COLO668 (cell line): ENCODE measurements around the gene SETD6.
"Not testable (repeated sequence)": the region's sequence is repeated elsewhere in the genome, so short reads cannot be mapped to it uniquely, and the experiment has no call there.

Experiments
- DNase-seq: peaks from one replicate; lab custom pipeline; 2025; ENCODE audit not compliant: unreplicated experiment; lab: John Stamatoyannopoulos, UW

The SETD6 gene, protein sequence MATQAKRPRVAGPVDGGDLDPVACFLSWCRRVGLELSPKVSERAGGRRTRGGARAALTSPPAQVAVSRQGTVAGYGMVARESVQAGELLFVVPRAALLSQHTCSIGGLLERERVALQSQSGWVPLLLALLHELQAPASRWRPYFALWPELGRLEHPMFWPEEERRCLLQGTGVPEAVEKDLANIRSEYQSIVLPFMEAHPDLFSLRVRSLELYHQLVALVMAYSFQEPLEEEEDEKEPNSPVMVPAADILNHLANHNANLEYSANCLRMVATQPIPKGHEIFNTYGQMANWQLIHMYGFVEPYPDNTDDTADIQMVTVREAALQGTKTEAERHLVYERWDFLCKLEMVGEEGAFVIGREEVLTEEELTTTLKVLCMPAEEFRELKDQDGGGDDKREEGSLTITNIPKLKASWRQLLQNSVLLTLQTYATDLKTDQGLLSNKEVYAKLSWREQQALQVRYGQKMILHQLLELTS

DNA sequence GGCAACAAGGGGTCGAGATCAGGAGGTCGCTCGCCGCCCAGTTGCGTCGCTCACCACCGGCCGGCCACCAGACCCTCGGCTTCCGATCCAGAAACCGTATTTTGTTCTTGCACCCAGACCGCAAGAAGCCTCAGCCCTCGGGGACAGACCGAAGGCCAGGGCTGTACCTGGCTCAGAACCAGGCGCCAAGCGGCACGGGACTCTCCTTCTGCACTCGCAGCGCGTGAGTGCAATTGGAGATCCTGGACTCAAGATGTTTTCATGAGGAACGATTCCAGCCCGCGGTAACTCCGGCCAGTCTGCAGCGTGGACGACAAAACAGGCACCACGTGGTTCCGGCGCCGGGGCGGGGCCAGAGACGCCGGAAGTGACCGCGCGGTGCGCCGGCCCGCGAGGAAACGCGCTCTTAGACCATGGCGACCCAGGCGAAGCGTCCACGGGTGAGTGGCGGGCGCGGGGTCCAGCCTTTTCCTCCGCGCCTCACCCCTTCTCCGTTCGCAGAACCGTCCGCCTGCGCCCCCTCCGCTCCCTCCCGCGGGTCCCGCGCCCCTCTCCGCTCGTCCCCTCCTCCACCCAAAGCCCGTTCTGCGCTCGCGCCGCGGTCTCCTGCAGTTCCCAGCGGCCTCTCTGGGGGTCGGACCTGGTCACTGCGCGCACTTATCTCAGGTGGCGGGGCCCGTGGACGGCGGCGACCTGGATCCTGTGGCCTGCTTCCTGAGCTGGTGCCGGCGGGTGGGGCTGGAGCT is at the start of gene SETD6:
Gene SETD6, plus strand, starts transcription at position 393 of the 746 bp plus-strand sequence. Its CDS starts 21 bp downstream, at position 414.
- DNase-seq, result peak; percentile 90

DNA sequence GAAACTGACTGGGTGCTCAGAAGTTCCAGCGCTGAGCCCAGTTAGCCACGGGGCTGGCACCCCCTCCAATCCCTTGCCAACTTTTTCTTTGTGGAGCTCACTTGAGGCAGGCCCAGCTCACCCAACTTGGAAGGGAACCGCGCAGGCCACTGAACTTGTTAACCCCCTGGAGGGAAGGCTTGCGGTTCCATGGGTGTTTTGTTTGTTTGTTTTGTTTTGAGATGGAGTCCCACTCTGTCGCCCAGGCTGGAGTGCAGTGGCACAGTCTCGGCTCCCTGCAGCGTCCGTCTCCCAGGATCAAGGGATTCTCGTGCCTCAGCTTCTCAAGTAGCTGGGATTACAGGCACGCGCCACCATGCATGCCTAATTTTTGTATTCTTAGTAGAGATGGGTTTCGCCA is 49.5 kb upstream of the SETD6 start:
- no peak for DNase-seq

GRCh38 chr16:58466396-58466795 is 48.9 kb upstream of the SETD6 start:
- no peak for DNase-seq

GRCh38 chr16:58467905-58468304 is 47.4 kb upstream of the SETD6 start:
- DNase-seq, result no peak

GRCh38 chr16:58471209-58471975 is 43.9 kb upstream of the SETD6 start:
- DNase-seq, result no peak

- no peak for DNase-seq
These were observed 43.1 kb upstream of the SETD6 start for GRCh38 chr16:58472266-58472665.

- DNase-seq, result no peak
These were observed 42.5 kb upstream of the SETD6 start for GRCh38 chr16:58472827-58473226.

DNA sequence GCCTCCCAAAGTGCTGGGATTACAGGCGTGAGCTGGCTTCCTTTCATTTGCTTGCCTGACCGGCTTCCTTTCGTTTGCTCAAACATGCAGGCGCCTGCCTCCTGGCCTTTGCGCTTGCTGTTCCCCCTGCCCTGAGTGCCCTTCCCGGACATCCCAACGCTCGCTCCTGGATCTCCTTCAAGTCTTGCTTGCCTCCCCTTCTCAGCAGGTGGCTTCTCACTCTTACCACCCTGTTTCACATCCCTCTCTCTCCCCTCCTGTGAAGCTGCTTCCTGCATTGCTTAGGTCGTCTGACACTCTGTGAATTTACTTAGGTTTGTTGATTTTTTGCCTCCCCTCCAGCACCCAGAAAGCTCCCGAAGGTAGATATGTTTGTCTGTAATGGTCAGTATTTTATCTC is 41.0 kb upstream of the SETD6 start:
- DNase-seq, result no peak

DNA sequence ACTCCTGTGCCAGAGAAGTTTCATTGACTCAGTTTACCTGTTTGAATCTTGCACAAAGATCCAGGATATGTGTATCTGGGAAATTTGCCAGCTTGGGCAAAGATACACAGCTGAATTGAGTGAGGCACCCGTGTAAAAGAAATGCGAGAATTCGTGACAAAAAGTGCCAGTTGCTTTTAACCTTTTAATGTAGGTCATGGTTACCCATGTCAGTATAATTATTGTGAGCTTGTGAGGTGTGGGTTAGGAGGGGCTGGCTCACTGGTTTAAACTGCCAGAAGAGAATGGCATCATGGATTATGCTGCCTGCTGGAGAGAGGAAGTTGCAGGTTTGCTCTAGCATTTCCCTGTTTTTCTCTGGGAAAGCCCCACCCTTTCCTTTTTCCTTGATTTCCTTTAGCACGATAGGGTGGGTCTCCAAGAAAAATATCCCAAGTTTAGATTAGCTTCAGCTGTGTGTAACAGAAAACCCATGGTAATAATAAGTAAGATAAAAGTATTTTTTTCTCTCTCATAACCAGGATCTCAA is 40.2 kb upstream of the SETD6 start:
- no peak for DNase-seq

DNA sequence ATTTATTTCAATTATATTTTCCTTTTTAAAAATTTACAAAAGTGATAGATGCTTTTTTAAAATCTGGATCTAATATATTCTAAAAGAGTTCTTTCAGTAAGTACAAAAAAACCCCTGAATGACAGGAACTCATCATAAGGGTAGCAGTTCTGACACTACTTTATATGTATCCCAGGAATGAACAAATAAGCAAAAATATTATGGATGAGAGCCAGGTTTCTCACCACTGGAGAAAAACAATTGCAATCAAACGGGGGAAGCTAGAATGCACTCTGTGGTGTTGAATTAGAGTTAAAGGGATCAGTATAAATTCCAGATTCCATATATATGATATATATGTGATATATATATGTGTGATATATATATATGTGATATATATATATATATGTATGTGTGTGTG is 38.5 kb upstream of the SETD6 start:
- DNase-seq, result no peak

GRCh38 chr16:58478427-58478826 is 36.9 kb upstream of the SETD6 start:
- no peak for DNase-seq

DNA sequence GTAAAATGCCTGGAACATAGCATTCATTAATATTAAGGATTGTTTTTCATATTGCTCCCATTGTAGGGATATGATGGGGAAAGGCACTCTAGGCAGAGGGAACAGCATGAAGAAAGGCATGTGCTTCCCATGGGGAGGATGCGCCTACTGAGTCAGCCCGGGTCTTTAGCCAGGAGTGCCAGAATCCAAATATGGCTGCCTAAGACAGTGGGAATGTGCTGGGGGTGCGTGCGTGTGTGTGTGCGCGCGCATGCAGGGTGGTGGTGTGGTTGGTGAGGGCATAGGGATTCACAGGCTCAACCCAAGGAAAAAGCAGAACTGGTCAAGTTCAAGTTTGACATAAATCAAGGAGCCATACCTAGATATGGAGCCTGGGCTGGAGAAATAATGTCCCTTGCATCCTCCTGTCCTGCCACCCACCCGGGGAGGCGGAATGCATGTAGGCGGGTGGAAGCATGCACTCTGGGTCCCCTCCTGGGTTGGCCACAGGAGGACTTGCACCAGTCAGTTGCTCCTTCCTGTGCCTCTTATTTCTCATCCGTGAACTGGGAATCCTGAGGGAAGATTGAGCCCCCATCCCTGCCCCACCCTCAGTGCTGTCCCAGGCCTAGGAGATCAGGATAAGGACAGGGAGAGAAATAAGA is 34.0 kb upstream of the SETD6 start:
- no peak for DNase-seq

- DNase-seq, result no peak
These were observed 33.4 kb upstream of the SETD6 start for GRCh38 chr16:58481931-58482330.

DNA sequence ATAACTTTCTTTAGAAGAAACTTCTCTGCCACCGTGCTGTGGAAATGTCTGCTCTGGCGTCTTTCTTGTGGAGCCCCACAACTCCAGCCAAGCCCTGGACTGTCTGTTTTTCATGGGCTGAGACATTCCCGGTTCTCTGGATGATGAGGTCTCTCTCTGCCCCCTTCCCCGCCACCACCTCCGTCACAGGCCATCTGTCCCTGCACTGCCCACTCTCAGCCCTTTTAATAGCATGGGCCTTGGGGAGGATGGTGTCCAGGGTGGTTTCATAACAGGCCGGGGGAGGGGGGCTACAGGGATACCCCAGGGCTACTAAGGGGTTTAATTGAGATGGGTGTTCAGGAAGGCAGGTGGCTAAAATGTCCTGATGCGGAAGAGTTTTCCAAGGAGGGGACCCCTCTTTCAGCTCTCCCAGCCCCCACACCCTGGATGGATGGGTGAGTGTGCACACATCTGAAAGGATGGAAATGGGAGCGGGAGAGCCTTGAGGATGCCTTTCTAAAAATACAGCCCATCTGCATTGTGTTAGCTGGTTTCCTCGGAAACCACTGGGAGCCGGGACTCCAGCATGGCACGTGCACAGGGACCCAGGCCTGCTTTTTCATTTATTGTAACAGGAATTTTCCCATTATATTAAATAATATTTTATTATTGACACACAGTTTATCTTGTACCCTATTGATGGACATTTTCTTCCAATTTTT is 30.0 kb upstream of the SETD6 start:
- no peak for DNase-seq

DNA sequence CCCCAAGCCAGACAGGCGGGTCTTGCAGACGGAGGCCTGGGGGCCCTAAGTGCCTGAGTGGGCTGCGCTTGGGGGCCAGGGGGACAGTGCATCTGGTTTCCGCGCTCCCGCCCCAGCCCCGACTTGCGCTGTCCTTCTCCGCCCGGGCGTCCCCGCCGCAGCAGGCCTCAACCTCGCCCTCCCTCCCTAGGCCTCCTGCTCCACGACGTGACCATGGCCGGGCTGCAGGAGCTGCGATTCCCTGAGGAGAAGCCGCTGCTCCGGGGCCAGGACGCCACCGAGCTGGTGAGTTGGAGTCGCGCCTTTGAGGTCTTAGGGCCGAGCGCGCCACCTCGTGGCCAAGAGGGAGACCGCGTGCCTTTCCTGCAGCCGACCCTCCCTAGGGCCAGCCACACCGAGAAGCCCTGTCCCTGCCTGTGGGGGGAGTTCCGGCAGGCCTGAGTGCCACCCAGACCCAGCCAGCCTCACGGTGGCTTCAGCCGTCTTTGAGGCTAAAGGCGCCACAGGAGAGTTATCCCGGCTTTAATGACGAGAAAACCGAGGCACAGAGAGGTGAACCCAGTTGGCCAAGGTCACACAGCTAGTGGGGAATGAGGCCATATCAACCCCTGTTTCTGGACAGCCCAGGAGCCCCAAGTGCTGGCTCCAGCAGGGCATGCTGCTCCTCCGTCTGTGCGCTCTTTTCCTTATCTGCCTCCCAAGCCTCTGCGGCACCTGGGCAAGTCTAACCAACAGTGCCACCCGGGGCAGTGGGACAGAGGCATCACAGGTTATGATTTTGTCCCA is 27.6 kb upstream of the SETD6 start:
- DNase-seq, result peak; percentile 76

DNA sequence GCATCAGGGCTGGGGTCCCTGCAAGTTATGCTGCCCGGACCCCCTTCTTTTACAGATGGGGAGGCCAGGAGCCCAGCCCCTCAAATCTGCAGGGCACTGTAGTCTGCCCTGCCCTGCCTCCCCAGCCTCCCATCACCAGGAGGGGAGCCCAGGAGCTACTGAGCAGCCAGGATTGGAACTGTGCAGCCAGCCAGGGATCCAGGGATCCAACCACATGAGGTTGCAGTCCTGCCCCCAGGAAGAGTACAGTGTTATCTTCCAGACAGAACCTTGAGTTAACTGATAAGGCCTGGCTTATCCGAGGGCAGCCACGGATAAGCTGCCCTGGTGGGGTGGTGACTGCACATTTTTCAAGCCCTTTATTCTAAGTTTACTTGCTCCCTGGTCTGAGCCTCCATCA is 26.8 kb upstream of the SETD6 start:
- DNase-seq, result no peak

GRCh38 chr16:58490065-58490464 is 25.3 kb upstream of the SETD6 start:
- no peak for DNase-seq

- not testable (repeated sequence) for DNase-seq
These were observed 24.8 kb upstream of the SETD6 start for GRCh38 chr16:58490539-58490938.

DNA sequence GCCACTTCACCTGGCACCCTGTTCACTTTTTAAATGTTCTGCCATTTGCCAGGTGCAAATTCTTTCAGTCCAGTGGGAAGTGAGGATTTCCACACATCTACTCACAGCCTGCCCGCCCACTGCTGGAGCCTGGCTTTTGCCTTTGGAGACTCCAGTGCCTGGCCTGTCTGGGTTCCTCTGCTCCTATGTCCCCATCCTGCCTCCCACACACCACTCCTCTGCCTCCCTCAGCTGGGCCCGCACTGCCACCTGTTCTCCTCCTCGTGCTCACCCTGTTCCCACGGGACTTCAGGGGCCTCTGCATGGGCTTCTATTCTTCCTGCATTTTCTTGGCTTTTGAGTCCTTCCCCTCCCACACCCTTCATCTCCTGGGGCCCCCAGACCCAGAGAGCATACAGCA is 23.3 kb upstream of the SETD6 start:
- no peak for DNase-seq
